Heart left ventricle (tissue), 16 donors: Measurements from ENCODE around the gene XIRP2. TPM values are rescaled to one million over a fixed set of nuclear protein-coding genes. Genes with fewer than 3 reads are reported as not detected.

Experiments used
- ATAC-seq, 4 donors: fragments of 200-7000 bp; cut with Tn5 transposase; one replicate each; pipeline ENCODE4 v1.9.1; 2020 to 2022; ENCODE audit warnings: moderate library complexity in 4 of 4, mild to moderate bottlenecking in 3 of 4, moderate number of reproducible peaks in 1 of 4
- DNase-seq, 5 donors: peaks; one replicate each; pipeline ENCODE4 v3.0.0-alpha.2; 2020
- H3K27ac ChIP-seq, 12 donors: fragments of 200-600 bp; sonication (generic) in 4 of 12; one replicate each; pipeline versions ENCODE4 v1.5.0 to v1.8.0; 2016 to 2022; ENCODE audit warnings: mild to moderate bottlenecking in 2 of 12
- H3K27me3 ChIP-seq, 9 donors: fragments of 200-600 bp; sonication (generic) in 2 of 9; one replicate each; pipeline versions ENCODE4 v1.5.1 to v1.8.0; 2016 to 2022; ENCODE audit warnings: mild to moderate bottlenecking in 3 of 9
- H3K36me3 ChIP-seq, 9 donors: fragments of 200-600 bp; sonication (generic) in 2 of 9; one replicate each; pipeline versions ENCODE4 v1.5.0 to v1.8.0; 2018 to 2022; ENCODE audit warnings: mild to moderate bottlenecking in 2 of 9
- H3K4me1 ChIP-seq, 12 donors: fragments of 200-600 bp; sonication (generic) in 4 of 12; one replicate each; pipeline versions ENCODE4 v1.5.0 to v1.8.0; 2016 to 2022; ENCODE audit warnings: mild to moderate bottlenecking in 3 of 12
- H3K4me3 ChIP-seq, 12 donors: fragments of 200-600 bp; sonication (generic) in 4 of 12; one replicate each; pipeline versions ENCODE4 v1.5.0 to v1.8.0; 2017 to 2022; ENCODE audit warnings: mild to moderate bottlenecking in 9 of 12, moderate library complexity in 4 of 12
- H3K9me3 ChIP-seq, 12 donors: fragments of 200-600 bp; sonication (generic) in 4 of 12; one replicate each; pipeline versions ENCODE4 v1.5.0 to v1.8.0; 2016 to 2022; ENCODE audit warnings: mild to moderate bottlenecking in 1 of 12
- CTCF ChIP-seq, 12 donors: fragments of 200-600 bp; sonication (generic) in 4 of 12; IDR thresholded peaks; one replicate each; pipeline versions ENCODE4 v1.5.0 to v1.8.0; 2018 to 2022; ENCODE audit warnings: antibody characterized with exemption in 12 of 12, mild to moderate bottlenecking in 5 of 12
- POLR2A ChIP-seq, 2 donors: fragments of 450-650 bp; IDR thresholded peaks; one replicate each; pipeline ENCODE4 v1.6.1; 2017; ENCODE audit warnings: antibody characterized with exemption in 2 of 2, mild to moderate bottlenecking in 2 of 2, moderate library complexity in 2 of 2
- WGBS, 4 donors: extraction: QIAGEN DNeasy Blood & Tissue Kit in 2 of 4; methylation state at CpG; one replicate each; pipeline versions ENCODE4 v1.1.5 to v1.1.7; 2013 to 2018; 5-methylcytosine and 5-hydroxymethylcytosine counted together
- intact Hi-C, 10 donors: fragments of 100-400 bp; cut with DNase I; formaldehyde crosslinking; loops; one replicate each; pipeline versions ENCODE4 v1.11.1 to v1.14.2; 2022
- polyA plus RNA-seq, 2 donors: library from polyadenylated mRNA; stranded (reverse); fragments of 200-250 nt; gene quantifications; one replicate each; pipeline ENCODE4 v1.2.3, GENCODE V29; 2013
- total RNA-seq, 9 donors: library from RNA; depleted of rRNA in 2 of 9; stranded (reverse); fragments of >200 nt in 2 of 9; fragmentation: NEBNext Ultra II Directional in 3 of 9; extraction: Animal tissue kit (Norgen Biotek cat#: 25700) in 3 of 9; gene quantifications; one replicate each; pipeline versions ENCODE4 v1.1.0 to v1.2.4, GENCODE V29; 2016 to 2023
- donor health status: ischemic (EF 13 %, LVEDD 7.1; RV severe dilation, severe dysfunction).
- donor health status: healthy with polysubstance abuse.
- donor health status: DM: no; HTN: yes; CAD: no.
- donor health status: DM: no; HTN: no; CAD: no.
- donor health status: ischemic (EF 25% LVEDD 6.9; RV normal size, moderate dysfunction).
- donor health status: ischemic (EF 25% LVEDD 5.7; RV mildly dilated, moderate dysfunction).
- donor health status: healthy.
- donor health status: DM: yes; HTN: yes; CAD: no.
- donor health status: ischemic (EF 35%, LVEDD 5.7; RV mildly dilated, moderate dysfunction).
- donor health status: nonischemic (EF 11% LVEDD 7.7; RV severe dilation, severe dysfunction).
- donor health status: DM: yes; HTN: yes; CAD: no.
- donor health status: PGD.
- donor health status: ischemic (EF 29% LVEDD 5.4; RV normal size, mild dysfunction).
- donor health status: nonischemic (EF 23%, LVEDD 6.1; RV moderate dilation, normal function).

XIRP2 gene
- total and polyA plus RNA-seq, 11 donors, result 227 to 2,395 (median 626) TPM

- TF ChIP-seq CTCF (IDR thresholded peaks at IDR 0.05) (no peak), POLR2A (IDR thresholded peaks at IDR 0.05) (no peak)
- no peak for DNase-seq
- intact Hi-C loops, result no loop called here
- peaks cover 0 to 20% (median 14%) of the 10 kb centered on the region in 12 donors for H3K4me1 ChIP-seq
- ATAC-seq, result no peak
- peaks cover 2 to 38% (median 11%) of the 10 kb centered on the region in 9 donors for H3K27me3 ChIP-seq
- 65 to 70% (median 68%) methylated on average over 1 of the region's 1 CpG for WGBS, 4 donors
- H3K27ac ChIP-seq, result no peak overlapping the region
- H3K4me3 ChIP-seq, result no peak overlapping the region
- H3K36me3 ChIP-seq, result no peaks in the 10 kb centered on the region
- no peaks in the 10 kb centered on the region for H3K9me3 ChIP-seq
Observed at GRCh38 chr2:167289651-167290410, 401.6 kb downstream of the XIRP2 start.

GRCh38 chr2:167292430-167293171, 404.3 kb downstream of the XIRP2 start, which contains the start of gene B3GALT1:
TSS of gene B3GALT1 (plus strand) at chr2:167293001.
- Histone ChIP-seq H3K9me3 (no peaks in the 10 kb centered on the region), H3K27me3 (peaks cover 7 to 63% (median 31%) of the 10 kb centered on the region in 9 donors), H3K4me3 (peak within 1 kb of the TSS; percentile 50 to 87 (median 72)), H3K36me3 (no peaks in the 10 kb centered on the region), H3K27ac (peak within 1 kb of the TSS; percentile 50 to 88 (median 80)), H3K4me1 (peaks cover 0 to 23% (median 14%) of the 10 kb centered on the region in 12 donors)
- intact Hi-C loops, result no loop called here
- DNase-seq (peak; percentile 83 to 91 (median 89)), ATAC-seq (peak; percentile 94 to 100 (median 98))
- TF ChIP-seq POLR2A (IDR thresholded peaks at IDR 0.05), result peak in 1 of 2 donors; percentile 41
- peak in 8 of 12 donors; percentile 8 to 54 (median 32) for TF ChIP-seq CTCF (IDR thresholded peaks at IDR 0.05)
- 0 to 2% (median 1%) methylated on average over 29 to 79 of the region's 79 CpGs for WGBS, 4 donors

GRCh38 chr2:167293172-167293781, 405.0 kb downstream of the XIRP2 start:
- H3K4me1 ChIP-seq, result peaks cover 0 to 23% (median 14%) of the 10 kb centered on the region in 12 donors
- no peaks in the 10 kb centered on the region for H3K36me3 ChIP-seq
- ATAC-seq (peak in 2 of 4 donors; percentile 31 to 41), DNase-seq (peak in 1 of 5 donors; percentile 19)
- peaks cover 7 to 64% (median 33%) of the 10 kb centered on the region in 9 donors for H3K27me3 ChIP-seq
- WGBS, 4 donors, result 1 to 2% (median 1%) methylated on average over 11 to 68 of the region's 68 CpGs
- peak overlapping the region in 2 of 12 donors; percentile 81 to 88 for H3K27ac ChIP-seq
- intact Hi-C loops, result no loop called here
- H3K4me3 ChIP-seq, result peak overlapping the region; percentile 31 to 87 (median 71)
- TF ChIP-seq POLR2A (IDR thresholded peaks at IDR 0.05), result no peak
- TF ChIP-seq CTCF (IDR thresholded peaks at IDR 0.05), result no peak
- H3K9me3 ChIP-seq, result no peaks in the 10 kb centered on the region
